PC-3 (cell line): ENCODE results near the gene NENF.

Experiments
- CTCF ChIP-seq: fragments of 300-600 bp; sonication (generic); conservative IDR thresholded peaks from 2 replicates; pipeline ENCODE4 v1.5.1; 2017; ENCODE audit warnings: antibody characterized with exemption, low read depth, mild to moderate bottlenecking, low read length
- EZH2 ChIP-seq: fragments of 300-600 bp; sonication (generic); IDR thresholded peaks from one replicate; pipeline ENCODE4 v1.6.1; 2017; ENCODE audit warnings: antibody characterized with exemption, mild to moderate bottlenecking, low read length; ENCODE audit not compliant: unreplicated experiment
- EZH2phosphoT487 ChIP-seq: fragments of 300-600 bp; sonication (generic); IDR thresholded peaks from 2 replicates; pipeline ENCODE4 v1.6.1; 2018; ENCODE audit warnings: mild to moderate bottlenecking, antibody characterized with exemption, low read length, borderline replicate concordance

- no peak for TF ChIP-seq CTCF
- no peak for TF ChIP-seq EZH2
- TF ChIP-seq EZH2phosphoT487, result no peak
Measured at GRCh38 chr1:212430416-212430815, 2.3 kb upstream of the NENF start.
